Central memory CD4-positive, alpha-beta T cell (primary cell): ENCODE data around the gene SEMA6B.
"Not testable (repeated sequence)": the region's sequence is repeated elsewhere in the genome, so short reads cannot be mapped to it uniquely, and the experiment has no call there.

ENCODE experiments used
- DNase-seq: peaks from one replicate; pipeline ENCODE4 v3.0.0; 2022

Gene SEMA6B

DNA sequence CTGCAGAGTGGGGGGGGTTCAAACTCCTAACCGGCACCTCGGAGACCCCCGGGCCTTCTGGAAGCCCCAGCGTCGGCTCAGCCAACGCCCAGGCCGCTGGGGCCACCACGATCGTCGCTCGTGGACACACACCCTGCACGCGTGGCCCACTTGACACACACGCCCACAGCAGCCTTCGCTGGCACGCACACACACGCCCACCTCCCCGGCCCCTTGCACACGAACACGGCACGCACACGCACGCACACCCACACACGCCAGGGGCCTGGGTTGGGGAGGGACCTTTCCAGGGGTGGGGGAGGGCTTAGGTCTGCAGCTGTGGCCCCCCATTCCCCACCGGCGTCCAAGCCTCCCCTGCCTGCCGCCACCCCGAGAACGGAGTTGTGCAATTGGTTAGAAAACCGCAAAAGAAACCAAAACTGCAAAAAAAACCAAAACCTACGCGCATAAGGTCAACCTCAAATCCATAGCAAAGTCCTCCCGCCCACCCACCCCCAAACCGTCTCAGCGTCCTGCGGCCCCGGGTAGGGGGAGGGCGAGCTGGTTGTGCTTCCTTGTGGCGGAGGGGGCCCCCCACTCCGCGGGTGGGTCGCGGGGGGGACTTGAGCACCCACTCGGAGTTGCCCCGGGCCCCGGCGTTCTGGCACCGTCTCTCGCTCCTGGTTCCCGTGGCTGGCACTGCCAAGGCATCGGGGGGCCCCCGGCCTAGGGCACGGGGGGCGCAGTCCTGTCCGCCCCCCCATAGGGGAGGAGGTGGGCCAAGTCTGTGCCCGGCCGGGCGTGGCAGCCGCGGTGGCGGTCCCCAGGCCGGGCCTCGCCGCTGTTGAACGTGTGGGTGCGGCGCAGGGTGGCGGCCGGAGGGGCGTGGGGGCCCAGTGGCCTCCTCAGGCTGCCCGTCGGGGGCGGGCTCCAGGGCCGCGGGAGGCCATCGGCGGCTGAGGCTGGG is 16.3 kb downstream of the SEMA6B start:
- DNase-seq = no peak

GRCh38 chr19:4541806-4542145 is 17.7 kb downstream of the SEMA6B start:
- not testable (repeated sequence) for DNase-seq

DNA sequence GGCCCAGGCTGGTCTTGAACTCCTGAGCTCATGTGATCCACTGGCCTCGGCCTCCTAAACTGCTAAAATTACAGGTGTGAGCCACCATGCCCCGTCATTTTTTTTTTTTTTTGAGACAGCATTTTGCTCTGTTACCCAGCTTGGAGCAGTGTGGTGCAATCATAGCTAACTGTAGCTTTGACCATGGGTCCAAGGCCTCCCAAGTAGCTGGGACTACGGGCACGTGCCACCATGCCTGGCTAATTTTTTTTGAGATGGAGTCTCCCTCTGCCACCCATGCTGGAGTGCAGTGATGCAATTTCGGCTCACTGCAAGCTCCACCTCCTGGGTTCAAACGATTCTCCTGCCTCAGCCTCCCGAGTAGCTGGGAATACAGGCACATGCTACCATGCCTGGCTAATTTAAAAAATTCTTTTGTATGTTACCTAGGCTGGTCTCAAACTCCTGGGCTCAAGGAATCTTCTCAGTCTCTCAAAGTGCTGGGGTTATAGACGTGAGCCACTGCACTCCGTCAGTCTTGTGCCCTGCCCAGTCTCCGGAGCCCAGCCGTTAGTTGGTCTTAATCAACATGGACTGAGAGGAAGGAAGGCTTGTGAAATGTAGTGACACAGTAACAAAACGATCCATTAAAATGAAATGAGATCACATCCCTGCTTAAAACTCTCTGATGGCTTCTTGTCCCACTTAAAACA is 18.2 kb downstream of the SEMA6B start:
- no peak for DNase-seq

DNA sequence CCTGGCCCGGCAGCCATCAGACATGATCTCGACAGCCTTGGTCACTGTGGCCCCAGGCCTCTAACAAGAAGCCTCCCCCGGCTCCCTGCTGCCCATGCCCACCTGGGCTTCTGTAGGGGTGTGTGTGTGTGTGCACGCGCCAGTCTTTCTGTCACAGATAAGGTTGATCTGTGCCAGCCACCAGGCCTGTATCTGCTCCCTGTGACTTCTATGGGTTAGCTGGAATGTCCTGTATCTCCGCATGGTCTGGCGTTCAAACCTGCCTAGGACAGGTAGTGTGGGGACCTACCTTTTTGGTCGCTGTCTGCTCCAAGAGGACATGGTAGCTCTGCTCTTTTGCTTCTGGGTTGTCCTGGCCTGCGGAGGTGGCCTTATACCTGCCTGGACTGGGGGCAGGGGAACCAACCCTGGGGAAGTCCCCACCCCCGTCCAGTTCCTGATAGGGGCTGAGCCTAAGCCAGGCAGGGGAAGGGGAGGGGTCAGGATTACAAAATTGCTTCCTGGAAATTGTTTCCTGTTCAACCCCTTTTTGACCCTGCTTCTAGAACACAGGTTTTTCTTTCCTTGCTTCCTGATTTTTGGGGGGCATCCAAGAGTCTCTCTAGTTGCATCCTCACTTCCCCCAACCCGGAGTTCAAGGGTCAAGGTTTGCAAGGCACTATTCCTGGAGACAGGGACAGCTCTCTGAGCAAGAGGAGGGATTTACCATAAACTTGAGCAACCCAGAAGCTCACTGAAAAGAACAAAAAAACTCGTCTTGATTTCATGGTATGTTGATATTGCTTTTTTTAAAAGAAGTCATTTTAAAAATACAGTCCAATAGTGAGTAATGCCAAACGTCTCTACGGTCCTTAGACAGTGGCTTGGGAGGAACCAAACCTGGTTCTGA is 19.5 kb downstream of the SEMA6B start, which contains the start of gene LRG1:
LRG1 (minus strand) TSS at position 344 of the 889 bp plus-strand sequence; CDS start at position 321, 23 bp downstream.
- DNase-seq = no peak

DNA sequence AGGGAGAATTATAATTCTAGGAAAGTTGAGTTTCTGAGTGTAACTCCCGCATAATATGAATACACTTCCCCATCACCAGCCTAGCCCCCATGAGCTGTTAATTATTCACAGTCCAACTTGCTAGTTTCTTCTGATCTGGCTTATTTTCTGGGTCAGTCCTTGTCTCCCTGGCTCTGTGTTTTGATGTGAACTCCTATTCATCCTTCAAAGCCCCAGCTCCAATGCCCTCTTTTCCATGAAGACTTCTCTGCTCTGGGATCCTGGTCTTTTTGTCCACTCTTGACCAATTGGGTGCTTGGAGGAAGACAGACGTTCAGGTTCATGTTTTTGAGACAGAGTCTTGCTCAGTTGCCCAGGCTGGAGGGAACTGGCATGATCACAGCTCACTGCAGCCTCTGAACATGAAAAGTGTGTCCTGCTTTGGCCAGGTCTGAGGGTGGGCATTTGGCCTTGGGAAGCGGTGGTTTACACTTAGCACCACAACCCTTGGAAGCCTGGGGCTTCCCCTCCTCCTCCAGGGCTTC is 20.3 kb downstream of the SEMA6B start:
- no peak for DNase-seq

DNA sequence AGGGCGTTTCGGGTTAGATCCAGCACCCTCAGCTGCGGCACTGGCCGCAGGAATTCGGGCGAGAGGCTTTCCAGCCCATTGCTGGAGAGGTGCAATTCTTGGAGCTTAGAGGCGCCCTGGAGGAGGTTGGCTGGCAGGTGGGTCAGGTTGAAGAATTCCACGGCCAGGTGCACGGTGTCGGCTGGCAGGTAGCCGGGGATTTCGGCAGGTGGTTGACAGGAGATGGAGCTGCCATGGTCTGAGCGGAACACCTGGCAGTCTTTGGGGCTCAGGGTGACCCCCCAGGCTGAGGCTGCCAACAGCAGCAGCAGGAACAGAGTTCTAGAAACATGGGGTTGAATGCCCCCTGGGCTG is 20.9 kb downstream of the SEMA6B start:
- DNase-seq = no peak

- DNase-seq = no peak
Measured at GRCh38 chr19:4537953-4538600, 21.4 kb downstream of the SEMA6B start.

DNA sequence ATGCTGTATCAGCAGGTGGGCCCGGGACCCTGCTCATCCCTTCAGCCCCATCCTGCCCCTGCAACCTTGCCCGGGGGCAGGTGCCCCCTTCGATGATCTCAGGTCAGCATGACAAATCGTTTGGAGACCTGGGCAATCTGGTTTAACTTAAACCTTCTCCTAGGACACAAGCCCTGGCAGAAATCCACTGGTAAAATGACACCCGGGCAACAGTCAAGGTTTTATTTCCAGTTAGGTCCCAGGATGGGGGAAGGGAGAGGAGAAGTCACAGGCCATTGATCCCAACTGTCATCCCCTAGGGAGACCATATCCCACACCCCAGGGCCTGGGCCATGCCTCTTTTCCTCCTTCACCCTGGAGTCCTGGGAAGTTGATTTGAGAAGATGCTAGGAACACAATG is 22.7 kb downstream of the SEMA6B start:
- no peak for DNase-seq

DNA sequence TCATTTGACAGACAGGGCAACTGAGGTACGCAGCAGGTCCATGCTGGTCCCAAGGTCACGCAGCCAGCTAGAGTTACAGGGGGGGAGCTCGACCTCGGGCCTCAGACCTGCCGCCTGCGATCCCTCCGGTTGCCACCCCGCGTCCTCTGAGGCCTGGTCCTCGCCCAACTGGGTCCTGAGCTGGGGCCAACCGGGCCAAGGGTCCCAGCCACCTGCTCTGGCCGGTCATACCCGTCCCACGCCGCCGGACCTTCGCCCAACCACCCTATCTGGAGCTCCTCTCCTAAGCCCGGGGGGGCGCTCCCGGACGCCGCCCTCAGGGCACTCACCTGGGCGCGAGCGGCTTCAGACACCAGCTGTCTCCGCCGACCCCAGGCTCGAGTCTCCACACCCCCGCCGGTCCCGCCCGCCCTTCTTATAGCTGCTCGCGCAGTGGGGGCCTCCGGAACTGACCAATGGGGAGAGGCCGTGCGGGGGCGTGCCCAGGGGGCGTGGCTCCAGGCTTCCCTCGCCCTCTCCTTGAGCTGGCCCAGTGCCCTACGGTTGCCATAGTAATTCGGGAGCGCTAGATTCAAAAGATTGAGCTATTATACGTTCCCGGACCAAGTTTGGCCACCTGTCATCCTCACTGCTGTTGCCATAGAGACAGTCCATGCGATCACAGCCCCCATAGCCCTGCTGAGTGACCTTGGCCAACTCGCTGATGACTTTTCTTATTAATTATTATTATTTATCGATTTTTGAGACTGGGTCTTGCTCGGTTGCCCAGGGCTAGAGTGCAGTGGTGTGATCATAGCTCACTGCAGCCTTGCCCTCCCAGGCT is 24.4 kb downstream of the SEMA6B start, which contains the start of gene PLIN5:
PLIN5 (minus strand) TSS at position 389 of the 823 bp plus-strand sequence. CDS start 1,150 bp downstream, outside the sequence.
- no peak for DNase-seq

GRCh38 chr19:4533835-4534424 is 25.6 kb downstream of the SEMA6B start:
- DNase-seq = no peak

GRCh38 chr19:4533334-4533733 is 26.1 kb downstream of the SEMA6B start:
- DNase-seq = no peak

GRCh38 chr19:4531562-4532165 is 27.8 kb downstream of the SEMA6B start:
- DNase-seq = no peak

GRCh38 chr19:4529924-4530522 is 29.5 kb downstream of the SEMA6B start:
- DNase-seq = no peak

- DNase-seq = no peak
Measured at GRCh38 chr19:4528843-4529242, 30.6 kb downstream of the SEMA6B start.

DNA sequence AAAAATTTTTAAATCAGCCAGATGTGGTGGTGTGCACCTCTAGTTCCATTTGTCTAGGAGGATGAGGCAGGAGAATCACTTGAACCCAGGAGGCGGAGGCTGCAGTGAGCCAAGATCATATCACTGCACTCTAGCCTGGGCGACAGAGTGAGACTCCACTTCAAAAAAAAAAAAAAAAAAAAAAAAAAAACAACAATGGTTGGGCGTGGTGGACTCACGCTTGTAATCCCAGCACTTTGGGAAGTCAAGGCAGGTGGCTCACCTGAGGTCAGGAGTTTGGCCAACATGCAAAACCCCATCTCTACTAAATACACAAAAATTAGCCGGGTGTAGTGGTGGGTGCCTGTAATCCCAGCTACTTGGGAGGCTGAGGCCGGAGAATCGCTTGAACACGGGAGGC is 32.1 kb downstream of the SEMA6B start:
- not testable (repeated sequence) for DNase-seq

- no peak for DNase-seq
Measured at GRCh38 chr19:4525563-4526002, 33.9 kb downstream of the SEMA6B start.

DNA sequence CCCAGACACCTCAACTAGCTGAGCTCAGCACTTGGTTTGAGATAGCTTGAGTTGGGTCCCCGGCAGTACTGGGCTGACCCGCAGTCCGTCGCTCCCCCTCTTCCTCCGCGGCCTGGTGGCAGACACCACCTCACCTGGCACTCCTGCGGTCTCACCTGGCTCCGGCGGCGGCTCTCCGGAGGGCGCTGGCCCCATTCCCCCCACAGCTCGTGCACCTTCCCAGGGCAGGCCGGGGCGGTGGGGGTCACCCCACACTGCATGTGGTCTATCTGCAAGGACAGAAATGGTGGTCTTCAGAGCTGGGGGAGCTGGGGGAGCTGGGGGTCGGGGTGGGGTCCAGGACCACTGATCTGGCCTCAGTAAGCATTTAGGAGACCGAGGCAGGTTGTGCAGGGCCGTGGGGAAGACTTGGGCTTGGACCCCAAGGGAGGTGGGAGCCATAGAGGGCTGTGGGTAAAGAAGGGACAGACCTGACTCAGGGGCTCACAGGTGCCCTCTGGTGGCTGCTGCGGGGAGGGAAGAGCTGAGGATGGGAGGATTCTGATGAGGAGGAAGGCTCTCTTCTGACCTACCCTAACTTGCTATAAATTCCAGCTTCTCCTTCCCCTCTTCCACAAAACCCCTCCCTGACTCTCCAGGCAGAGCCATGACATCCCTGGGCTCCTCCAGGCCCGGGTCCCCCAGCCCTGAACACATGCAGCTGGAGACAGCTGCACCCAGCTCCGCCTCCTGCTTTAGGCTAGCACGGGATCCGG is 34.5 kb downstream of the SEMA6B start:
- peak; percentile 39 for DNase-seq

- no peak for DNase-seq
Measured at GRCh38 chr19:4523306-4524110, 36.0 kb downstream of the SEMA6B start.
